Measurements from ENCODE around the gene DNAH1.
A peak's percentile ranks its signal among the peaks of the same experiment; 100 is the strongest.

GRCh38 chr3:52444860-52445793 is 129.0 kb downstream of the DNAH1 start, which contains the start of gene SEMA3G:
- peak; percentile 98 for TF ChIP-seq POLR2A (IDR thresholded peaks at IDR 0.05; ENCODE audit: borderline replicate concordance, extremely low read depth, insufficient read depth, insufficient read length)
- TF ChIP-seq CTCF (IDR thresholded peaks at IDR 0.05 in 2 of 3, conservative IDR thresholded peaks at IDR 0.05 in 1 of 3; ENCODE audit: borderline replicate concordance in 1 of 3, insufficient read depth in 1 of 3, low read depth in 2 of 3, low read length in 2 of 3): peak in 2 of 3 experiments; percentile 42 to 57; a peak in 4 of 6 replicates
- TF ChIP-seq SP1 (IDR thresholded peaks at IDR 0.05; ENCODE audit: low read depth): no peak
- no peak for TF ChIP-seq MAX (IDR thresholded peaks at IDR 0.05)
- no peak for TF ChIP-seq EZH2 (IDR thresholded peaks at IDR 0.05)
- peak; percentile 96 for TF ChIP-seq POLR2AphosphoS5 (IDR thresholded peaks at IDR 0.05; ENCODE audit: low read depth, low read length)
- TF ChIP-seq ZFX (IDR thresholded peaks at IDR 0.05): peak; percentile 20; the same call in 1 of the 2 replicates
